Breast epithelium (tissue), 4 donors: ENCODE results near the gene FAM81B. TPM values are rescaled to one million over a fixed set of nuclear protein-coding genes. Genes with fewer than 3 reads are reported as not detected.

Source experiments
- DNase-seq, 2 donors: peaks; one replicate each; pipeline ENCODE4 v3.0.0-alpha.2; 2019; ENCODE audit warnings: low spot score in 2 of 2
- H3K27ac ChIP-seq, 2 donors: fragments of 200-600 bp; sonication (generic) in 1 of 2; one replicate each; pipeline ENCODE4 v1.5.1; 2016 to 2019; ENCODE audit warnings: mild to moderate bottlenecking in 1 of 2
- H3K27me3 ChIP-seq, 2 donors: fragments of 200-600 bp; sonication (generic) in 1 of 2; one replicate each; pipeline versions ENCODE4 v1.5.1 to v1.6.0; 2017 to 2019; ENCODE audit warnings: control low read depth in 1 of 2, mild to moderate bottlenecking in 1 of 2
- H3K36me3 ChIP-seq: fragments of 200-600 bp; one replicate; pipeline ENCODE4 v1.5.1; 2019
- H3K4me1 ChIP-seq, 2 donors: fragments of 200-600 bp; sonication (generic); one replicate each; pipeline ENCODE4 v1.5.1; 2016 to 2019; ENCODE audit warnings: control low read depth in 1 of 2
- H3K4me3 ChIP-seq, 3 donors: fragments of 200-600 bp; sonication (generic); 1 replicate in 2 of 3; 2 replicates in 1 of 3; pipeline ENCODE4 v1.5.1; 2016 to 2019; ENCODE audit warnings: mild to moderate bottlenecking in 3 of 3, moderate library complexity in 2 of 3
- H3K9me3 ChIP-seq, 2 donors: fragments of 200-600 bp; sonication (generic) in 1 of 2; one replicate each; pipeline ENCODE4 v1.5.1; 2016 to 2019; ENCODE audit warnings: control low read depth in 1 of 2
- CTCF ChIP-seq, 3 donors: fragments of 450-650 bp; IDR thresholded peaks; one replicate each; pipeline ENCODE4 v1.5.1; 2016 to 2017; ENCODE audit warnings: antibody characterized with exemption in 3 of 3, mild to moderate bottlenecking in 3 of 3, moderate library complexity in 3 of 3
- POLR2A ChIP-seq: fragments of 450-650 bp; IDR thresholded peaks from one replicate; pipeline ENCODE4 v1.6.1; 2016; ENCODE audit warnings: antibody characterized with exemption, mild to moderate bottlenecking, moderate library complexity
- POLR2AphosphoS5 ChIP-seq, 3 donors: sonication (generic); formaldehyde crosslinking; IDR thresholded peaks; one replicate each; pipeline ENCODE4 v1.6.1; 2017; ENCODE audit warnings: antibody characterized with exemption in 3 of 3
- intact Hi-C: fragments of 100-400 bp; cut with DNase I; formaldehyde crosslinking; loops from one replicate; pipeline ENCODE4 v1.15.1; 2023; ENCODE audit warnings: low total_unique reads
- total RNA-seq, 3 donors: library from RNA; depleted of rRNA; stranded (reverse); fragments of >200 nt; gene quantifications; one replicate each; pipeline ENCODE4 v1.1.0, GENCODE V29; 2016

FAM81B gene
- total RNA-seq, 3 donors from 2014 or later = 2.6 TPM; not detected in 2

DNA sequence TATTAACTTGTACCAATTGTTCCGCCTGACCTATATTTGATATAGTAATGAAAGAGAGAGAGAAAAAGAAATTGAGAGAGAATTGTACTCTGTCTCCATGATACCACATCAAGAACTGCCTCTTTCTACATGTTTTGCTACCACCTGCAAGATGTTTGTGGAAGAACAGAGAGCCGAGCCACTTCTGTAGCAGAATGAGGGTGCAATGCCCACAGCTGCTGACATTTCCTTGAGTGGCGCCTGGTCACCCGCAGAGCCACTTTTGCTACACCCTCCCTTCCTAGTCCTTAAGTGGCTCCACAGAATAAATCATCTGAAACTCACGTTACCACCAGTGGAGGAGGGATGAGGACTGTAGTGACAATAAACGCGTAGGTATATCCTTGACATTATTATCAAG, 17.1 kb upstream of the FAM81B start:
- Histone ChIP-seq H3K9me3 (no peaks in the 10 kb centered on the region), H3K4me1 (no peaks in the 10 kb centered on the region), H3K4me3 (no peak overlapping the region), H3K27ac (no peak overlapping the region), H3K36me3 (no peaks in the 10 kb centered on the region), H3K27me3 (no peaks in the 10 kb centered on the region)
- intact Hi-C loops = no loop called here
- no peak for DNase-seq
- TF ChIP-seq POLR2A (no peak), POLR2AphosphoS5 (IDR thresholded peaks at IDR 0.05) (no peak), CTCF (IDR thresholded peaks at IDR 0.05) (no peak)

- intact Hi-C loops = no loop called here
These were observed 15.6 kb upstream of the FAM81B start for GRCh38 chr5:95375591-95375990.

GRCh38 chr5:95379133-95379532, 12.0 kb upstream of the FAM81B start:
- Histone ChIP-seq H3K4me3 (no peak overlapping the region), H3K4me1 (no peaks in the 10 kb centered on the region), H3K36me3 (no peaks in the 10 kb centered on the region), H3K27ac (no peak overlapping the region), H3K9me3 (peaks cover 4 to 10% of the 10 kb centered on the region in 2 donors), H3K27me3 (no peaks in the 10 kb centered on the region)
- intact Hi-C loops = no loop called here
- DNase-seq = no peak
- no peak for TF ChIP-seq CTCF (IDR thresholded peaks at IDR 0.05)

More at GRCh38 chr5:95375591-95375990, 15.6 kb upstream of the FAM81B start:
- Histone ChIP-seq H3K4me1 (no peaks in the 10 kb centered on the region), H3K36me3 (no peaks in the 10 kb centered on the region), H3K27ac (no peak overlapping the region), H3K27me3 (no peaks in the 10 kb centered on the region), H3K4me3 (no peak overlapping the region), H3K9me3 (peaks cover 0 to 4% of the 10 kb centered on the region in 2 donors)
- DNase-seq = no peak
- TF ChIP-seq CTCF (IDR thresholded peaks at IDR 0.05) (no peak), POLR2A (no peak), POLR2AphosphoS5 (IDR thresholded peaks at IDR 0.05) (no peak)

GRCh38 chr5:95380103-95380628, 11.0 kb upstream of the FAM81B start:
- Histone ChIP-seq H3K4me1 (no peaks in the 10 kb centered on the region), H3K36me3 (no peaks in the 10 kb centered on the region), H3K27ac (no peak overlapping the region), H3K9me3 (peaks cover 4 to 10% of the 10 kb centered on the region in 2 donors), H3K4me3 (no peak overlapping the region), H3K27me3 (no peaks in the 10 kb centered on the region)
- no peak for DNase-seq
- TF ChIP-seq POLR2A (no peak), POLR2AphosphoS5 (IDR thresholded peaks at IDR 0.05) (no peak), CTCF (IDR thresholded peaks at IDR 0.05) (no peak)
- intact Hi-C loops = no loop called here

GRCh38 chr5:95382801-95383200, 8.4 kb upstream of the FAM81B start:
- no peak for DNase-seq
- Histone ChIP-seq H3K27ac (no peak overlapping the region), H3K36me3 (no peaks in the 10 kb centered on the region), H3K4me1 (no peaks in the 10 kb centered on the region), H3K9me3 (peaks cover 4 to 10% of the 10 kb centered on the region in 2 donors), H3K27me3 (no peaks in the 10 kb centered on the region), H3K4me3 (no peak overlapping the region)
- intact Hi-C loops = no loop called here
- TF ChIP-seq POLR2A (no peak), CTCF (IDR thresholded peaks at IDR 0.05) (no peak)
